GM23338 (cell line): ENCODE results near the gene RIF1.

Experiments
- CREB1 ChIP-seq: fragments of 250-450 bp; sonication (Bioruptor Pico); IDR thresholded peaks from 2 replicates; pipeline ENCODE4 v1.5.0; 2020; ENCODE audit warnings: low read depth, mild to moderate bottlenecking, moderate library complexity
- EZH2 ChIP-seq: fragments of 200-600 bp; sonication (generic); IDR thresholded peaks from one replicate; pipeline ENCODE4 v1.8.0; 2017; ENCODE audit warnings: antibody characterized with exemption, mild to moderate bottlenecking, low read depth; ENCODE audit not compliant: unreplicated experiment
- EZH2phosphoT487 ChIP-seq: fragments of 200-600 bp; sonication (generic); IDR thresholded peaks from one replicate; pipeline ENCODE4 v1.8.1; 2018; ENCODE audit warnings: antibody characterized with exemption; ENCODE audit not compliant: unreplicated experiment
- JUNB ChIP-seq: IDR thresholded peaks from one replicate; pipeline ENCODE4 v1.6.1; 2016; ENCODE audit warnings: antibody characterized with exemption; ENCODE audit not compliant: unreplicated experiment
- NANOG ChIP-seq: IDR thresholded peaks from 2 replicates; pipeline ENCODE4 v1.6.1; 2016; ENCODE audit warnings: antibody characterized with exemption, borderline replicate concordance
- POLR2AphosphoS5 ChIP-seq: IDR thresholded peaks from 2 replicates; pipeline ENCODE4 v1.6.1; 2016; ENCODE audit warnings: antibody characterized with exemption, low read depth
- STAT1 ChIP-seq: IDR thresholded peaks from one replicate; pipeline ENCODE4 v1.6.1; 2016; ENCODE audit warnings: antibody characterized with exemption; ENCODE audit not compliant: unreplicated experiment
- ZNF331 ChIP-seq: fragments of 250-450 bp; sonication (Bioruptor Pico); IDR thresholded peaks from 2 replicates; pipeline ENCODE4 v1.5.0; 2020; ENCODE audit warnings: low read depth, mild to moderate bottlenecking, moderate library complexity
- TF ChIP-seq, protein P1 (sequence below), 2 experiments: fragments of 200-600 bp in 1 of 2; sonication (generic) in 1 of 2; conservative IDR thresholded peaks; 2 replicates each; pipeline versions ENCODE4 v1.5.1 to v1.6.1; 2016 to 2017; ENCODE audit warnings: antibody characterized with exemption in 2 of 2, low read depth in 2 of 2, mild to moderate bottlenecking in 2 of 2, moderate library complexity in 1 of 2
- TF ChIP-seq, protein P2 (sequence below): IDR thresholded peaks from one replicate; pipeline ENCODE4 v1.6.1; 2018; ENCODE audit warnings: antibody characterized with exemption; ENCODE audit not compliant: unreplicated experiment
- TF ChIP-seq, protein P3 (sequence below): fragments of 250-450 bp; sonication (Bioruptor Pico); IDR thresholded peaks from 2 replicates; pipeline ENCODE4 v1.5.0; 2020; ENCODE audit warnings: mild to moderate bottlenecking, moderate library complexity
- TF ChIP-seq, protein P4 (sequence below): IDR thresholded peaks from 2 replicates; pipeline ENCODE4 v1.6.1; 2016; ENCODE audit warnings: antibody characterized with exemption

DNA sequence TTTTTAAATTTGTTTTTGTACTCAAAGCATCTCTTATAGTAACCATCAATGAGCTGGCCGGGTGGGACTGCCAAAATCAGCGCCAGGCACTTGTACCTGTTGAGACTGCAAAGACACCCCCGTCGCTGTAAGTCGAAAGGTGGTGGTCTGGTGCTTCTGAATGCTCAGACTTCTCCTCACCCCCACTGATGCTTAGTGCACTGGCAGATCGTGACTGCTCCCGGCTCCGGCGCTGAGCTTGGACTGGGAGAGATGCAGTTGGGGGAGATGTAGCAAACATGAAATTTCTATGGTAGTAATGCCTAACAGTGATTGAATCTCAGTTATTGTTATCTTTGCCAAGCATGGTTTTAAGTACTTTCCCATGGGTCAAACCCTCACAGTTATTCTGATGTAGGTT, 80.6 kb downstream of the RIF1 start:
- TF ChIP-seq, protein P1, sequence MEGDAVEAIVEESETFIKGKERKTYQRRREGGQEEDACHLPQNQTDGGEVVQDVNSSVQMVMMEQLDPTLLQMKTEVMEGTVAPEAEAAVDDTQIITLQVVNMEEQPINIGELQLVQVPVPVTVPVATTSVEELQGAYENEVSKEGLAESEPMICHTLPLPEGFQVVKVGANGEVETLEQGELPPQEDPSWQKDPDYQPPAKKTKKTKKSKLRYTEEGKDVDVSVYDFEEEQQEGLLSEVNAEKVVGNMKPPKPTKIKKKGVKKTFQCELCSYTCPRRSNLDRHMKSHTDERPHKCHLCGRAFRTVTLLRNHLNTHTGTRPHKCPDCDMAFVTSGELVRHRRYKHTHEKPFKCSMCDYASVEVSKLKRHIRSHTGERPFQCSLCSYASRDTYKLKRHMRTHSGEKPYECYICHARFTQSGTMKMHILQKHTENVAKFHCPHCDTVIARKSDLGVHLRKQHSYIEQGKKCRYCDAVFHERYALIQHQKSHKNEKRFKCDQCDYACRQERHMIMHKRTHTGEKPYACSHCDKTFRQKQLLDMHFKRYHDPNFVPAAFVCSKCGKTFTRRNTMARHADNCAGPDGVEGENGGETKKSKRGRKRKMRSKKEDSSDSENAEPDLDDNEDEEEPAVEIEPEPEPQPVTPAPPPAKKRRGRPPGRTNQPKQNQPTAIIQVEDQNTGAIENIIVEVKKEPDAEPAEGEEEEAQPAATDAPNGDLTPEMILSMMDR (conservative IDR thresholded peaks at IDR 0.05; ENCODE audit: low read depth in 2 of 2), result no peak
- TF ChIP-seq POLR2AphosphoS5 (no peak), JUNB (no peak), NANOG (no peak), EZH2 (no peak), EZH2phosphoT487 (no peak), CREB1 (CRISPR knock-in tag) (no peak), STAT1 (no peak), ZNF331 (CRISPR knock-in tag) (no peak)
- TF ChIP-seq, protein P2, sequence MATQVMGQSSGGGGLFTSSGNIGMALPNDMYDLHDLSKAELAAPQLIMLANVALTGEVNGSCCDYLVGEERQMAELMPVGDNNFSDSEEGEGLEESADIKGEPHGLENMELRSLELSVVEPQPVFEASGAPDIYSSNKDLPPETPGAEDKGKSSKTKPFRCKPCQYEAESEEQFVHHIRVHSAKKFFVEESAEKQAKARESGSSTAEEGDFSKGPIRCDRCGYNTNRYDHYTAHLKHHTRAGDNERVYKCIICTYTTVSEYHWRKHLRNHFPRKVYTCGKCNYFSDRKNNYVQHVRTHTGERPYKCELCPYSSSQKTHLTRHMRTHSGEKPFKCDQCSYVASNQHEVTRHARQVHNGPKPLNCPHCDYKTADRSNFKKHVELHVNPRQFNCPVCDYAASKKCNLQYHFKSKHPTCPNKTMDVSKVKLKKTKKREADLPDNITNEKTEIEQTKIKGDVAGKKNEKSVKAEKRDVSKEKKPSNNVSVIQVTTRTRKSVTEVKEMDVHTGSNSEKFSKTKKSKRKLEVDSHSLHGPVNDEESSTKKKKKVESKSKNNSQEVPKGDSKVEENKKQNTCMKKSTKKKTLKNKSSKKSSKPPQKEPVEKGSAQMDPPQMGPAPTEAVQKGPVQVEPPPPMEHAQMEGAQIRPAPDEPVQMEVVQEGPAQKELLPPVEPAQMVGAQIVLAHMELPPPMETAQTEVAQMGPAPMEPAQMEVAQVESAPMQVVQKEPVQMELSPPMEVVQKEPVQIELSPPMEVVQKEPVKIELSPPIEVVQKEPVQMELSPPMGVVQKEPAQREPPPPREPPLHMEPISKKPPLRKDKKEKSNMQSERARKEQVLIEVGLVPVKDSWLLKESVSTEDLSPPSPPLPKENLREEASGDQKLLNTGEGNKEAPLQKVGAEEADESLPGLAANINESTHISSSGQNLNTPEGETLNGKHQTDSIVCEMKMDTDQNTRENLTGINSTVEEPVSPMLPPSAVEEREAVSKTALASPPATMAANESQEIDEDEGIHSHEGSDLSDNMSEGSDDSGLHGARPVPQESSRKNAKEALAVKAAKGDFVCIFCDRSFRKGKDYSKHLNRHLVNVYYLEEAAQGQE, result no peak
- TF ChIP-seq, protein P3, sequence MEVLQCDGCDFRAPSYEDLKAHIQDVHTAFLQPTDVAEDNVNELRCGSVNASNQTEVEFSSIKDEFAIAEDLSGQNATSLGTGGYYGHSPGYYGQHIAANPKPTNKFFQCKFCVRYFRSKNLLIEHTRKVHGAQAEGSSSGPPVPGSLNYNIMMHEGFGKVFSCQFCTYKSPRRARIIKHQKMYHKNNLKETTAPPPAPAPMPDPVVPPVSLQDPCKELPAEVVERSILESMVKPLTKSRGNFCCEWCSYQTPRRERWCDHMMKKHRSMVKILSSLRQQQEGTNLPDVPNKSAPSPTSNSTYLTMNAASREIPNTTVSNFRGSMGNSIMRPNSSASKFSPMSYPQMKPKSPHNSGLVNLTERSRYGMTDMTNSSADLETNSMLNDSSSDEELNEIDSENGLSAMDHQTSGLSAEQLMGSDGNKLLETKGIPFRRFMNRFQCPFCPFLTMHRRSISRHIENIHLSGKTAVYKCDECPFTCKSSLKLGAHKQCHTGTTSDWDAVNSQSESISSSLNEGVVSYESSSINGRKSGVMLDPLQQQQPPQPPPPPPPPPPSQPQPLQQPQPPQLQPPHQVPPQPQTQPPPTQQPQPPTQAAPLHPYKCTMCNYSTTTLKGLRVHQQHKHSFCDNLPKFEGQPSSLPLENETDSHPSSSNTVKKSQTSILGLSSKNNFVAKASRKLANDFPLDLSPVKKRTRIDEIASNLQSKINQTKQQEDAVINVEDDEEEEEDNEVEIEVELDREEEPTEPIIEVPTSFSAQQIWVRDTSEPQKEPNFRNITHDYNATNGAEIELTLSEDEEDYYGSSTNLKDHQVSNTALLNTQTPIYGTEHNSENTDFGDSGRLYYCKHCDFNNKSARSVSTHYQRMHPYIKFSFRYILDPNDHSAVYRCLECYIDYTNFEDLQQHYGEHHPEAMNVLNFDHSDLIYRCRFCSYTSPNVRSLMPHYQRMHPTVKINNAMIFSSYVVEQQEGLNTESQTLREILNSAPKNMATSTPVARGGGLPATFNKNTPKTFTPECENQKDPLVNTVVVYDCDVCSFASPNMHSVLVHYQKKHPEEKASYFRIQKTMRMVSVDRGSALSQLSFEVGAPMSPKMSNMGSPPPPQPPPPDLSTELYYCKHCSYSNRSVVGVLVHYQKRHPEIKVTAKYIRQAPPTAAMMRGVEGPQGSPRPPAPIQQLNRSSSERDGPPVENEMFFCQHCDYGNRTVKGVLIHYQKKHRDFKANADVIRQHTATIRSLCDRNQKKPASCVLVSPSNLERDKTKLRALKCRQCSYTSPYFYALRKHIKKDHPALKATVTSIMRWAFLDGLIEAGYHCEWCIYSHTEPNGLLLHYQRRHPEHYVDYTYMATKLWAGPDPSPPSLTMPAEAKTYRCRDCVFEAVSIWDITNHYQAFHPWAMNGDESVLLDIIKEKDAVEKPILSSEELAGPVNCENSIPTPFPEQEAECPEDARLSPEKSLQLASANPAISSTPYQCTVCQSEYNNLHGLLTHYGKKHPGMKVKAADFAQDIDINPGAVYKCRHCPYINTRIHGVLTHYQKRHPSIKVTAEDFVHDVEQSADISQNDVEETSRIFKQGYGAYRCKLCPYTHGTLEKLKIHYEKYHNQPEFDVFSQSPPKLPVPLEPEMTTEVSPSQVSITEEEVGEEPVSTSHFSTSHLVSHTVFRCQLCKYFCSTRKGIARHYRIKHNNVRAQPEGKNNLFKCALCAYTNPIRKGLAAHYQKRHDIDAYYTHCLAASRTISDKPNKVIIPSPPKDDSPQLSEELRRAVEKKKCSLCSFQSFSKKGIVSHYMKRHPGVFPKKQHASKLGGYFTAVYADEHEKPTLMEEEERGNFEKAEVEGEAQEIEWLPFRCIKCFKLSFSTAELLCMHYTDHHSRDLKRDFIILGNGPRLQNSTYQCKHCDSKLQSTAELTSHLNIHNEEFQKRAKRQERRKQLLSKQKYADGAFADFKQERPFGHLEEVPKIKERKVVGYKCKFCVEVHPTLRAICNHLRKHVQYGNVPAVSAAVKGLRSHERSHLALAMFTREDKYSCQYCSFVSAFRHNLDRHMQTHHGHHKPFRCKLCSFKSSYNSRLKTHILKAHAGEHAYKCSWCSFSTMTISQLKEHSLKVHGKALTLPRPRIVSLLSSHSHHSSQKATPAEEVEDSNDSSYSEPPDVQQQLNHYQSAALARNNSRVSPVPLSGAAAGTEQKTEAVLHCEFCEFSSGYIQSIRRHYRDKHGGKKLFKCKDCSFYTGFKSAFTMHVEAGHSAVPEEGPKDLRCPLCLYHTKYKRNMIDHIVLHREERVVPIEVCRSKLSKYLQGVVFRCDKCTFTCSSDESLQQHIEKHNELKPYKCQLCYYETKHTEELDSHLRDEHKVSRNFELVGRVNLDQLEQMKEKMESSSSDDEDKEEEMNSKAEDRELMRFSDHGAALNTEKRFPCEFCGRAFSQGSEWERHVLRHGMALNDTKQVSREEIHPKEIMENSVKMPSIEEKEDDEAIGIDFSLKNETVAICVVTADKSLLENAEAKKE (CRISPR knock-in tag), result no peak
- TF ChIP-seq, protein P4, sequence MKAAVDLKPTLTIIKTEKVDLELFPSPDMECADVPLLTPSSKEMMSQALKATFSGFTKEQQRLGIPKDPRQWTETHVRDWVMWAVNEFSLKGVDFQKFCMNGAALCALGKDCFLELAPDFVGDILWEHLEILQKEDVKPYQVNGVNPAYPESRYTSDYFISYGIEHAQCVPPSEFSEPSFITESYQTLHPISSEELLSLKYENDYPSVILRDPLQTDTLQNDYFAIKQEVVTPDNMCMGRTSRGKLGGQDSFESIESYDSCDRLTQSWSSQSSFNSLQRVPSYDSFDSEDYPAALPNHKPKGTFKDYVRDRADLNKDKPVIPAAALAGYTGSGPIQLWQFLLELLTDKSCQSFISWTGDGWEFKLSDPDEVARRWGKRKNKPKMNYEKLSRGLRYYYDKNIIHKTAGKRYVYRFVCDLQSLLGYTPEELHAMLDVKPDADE, result no peak
